ENCODE measurements around the gene MTF1.

Gene MTF1

GRCh38 chr1:37814252-37814651 is 45.1 kb downstream of the MTF1 start:
- Histone ChIP-seq H3K27ac (ENCODE audit: low read depth, low read length) (no peak overlapping the region), H3K27me3 (ENCODE audit: control insufficient read depth in 1 of 2, insufficient read depth in 2 of 2, low read length in 2 of 2) (no peaks in the 10 kb centered on the region), H3K36me3 (ENCODE audit: control insufficient read depth in 1 of 2, insufficient read depth in 2 of 2, low read length in 2 of 2) (peaks cover 18 to 37% of the 10 kb centered on the region in 2 donors), H3K9me3 (ENCODE audit: control insufficient read depth in 1 of 2, low read length in 2 of 2) (no peaks in the 10 kb centered on the region), H3K4me1 (ENCODE audit: control insufficient read depth in 1 of 2, insufficient read depth in 2 of 2, low read length in 2 of 2) (peaks cover 1 to 2% of the 10 kb centered on the region in 2 donors), H3K9ac (ENCODE audit: low read depth in 1 of 2, low read length in 2 of 2) (no peak overlapping the region), H3K4me3 (ENCODE audit: low read depth in 1 of 2, low read length in 2 of 2) (no peak overlapping the region)

- Histone ChIP-seq H3K4me3 (ENCODE audit: low read depth in 1 of 2, low read length in 2 of 2) (no peak overlapping the region), H3K27me3 (ENCODE audit: control insufficient read depth in 1 of 2, insufficient read depth in 2 of 2, low read length in 2 of 2) (no peaks in the 10 kb centered on the region), H3K27ac (ENCODE audit: low read depth, low read length) (no peak overlapping the region), H3K36me3 (ENCODE audit: control insufficient read depth in 1 of 2, insufficient read depth in 2 of 2, low read length in 2 of 2) (peaks cover 18 to 37% of the 10 kb centered on the region in 2 donors), H3K9me3 (ENCODE audit: control insufficient read depth in 1 of 2, low read length in 2 of 2) (no peaks in the 10 kb centered on the region), H3K9ac (ENCODE audit: low read depth in 1 of 2, low read length in 2 of 2) (no peak overlapping the region), H3K4me1 (ENCODE audit: control insufficient read depth in 1 of 2, insufficient read depth in 2 of 2, low read length in 2 of 2) (peaks cover 7% of the 10 kb centered on the region in 2 donors)
Observed at GRCh38 chr1:37813529-37814145, 45.8 kb downstream of the MTF1 start.

- no peaks in the 10 kb centered on the region for H3K9me3 ChIP-seq (ENCODE audit: control insufficient read depth in 1 of 2, low read length in 2 of 2)
- no peak overlapping the region for H3K4me3 ChIP-seq (ENCODE audit: low read depth in 1 of 2, low read length in 2 of 2)
- H3K27me3 ChIP-seq (ENCODE audit: control insufficient read depth in 1 of 2, insufficient read depth in 2 of 2, low read length in 2 of 2): no peaks in the 10 kb centered on the region
- peaks cover 23 to 27% of the 10 kb centered on the region in 2 donors for H3K36me3 ChIP-seq (ENCODE audit: control insufficient read depth in 1 of 2, insufficient read depth in 2 of 2, low read length in 2 of 2)
- H3K4me1 ChIP-seq (ENCODE audit: control insufficient read depth in 1 of 2, insufficient read depth in 2 of 2, low read length in 2 of 2): peaks cover 15 to 17% of the 10 kb centered on the region in 2 donors
- no peak overlapping the region for H3K27ac ChIP-seq (ENCODE audit: low read depth, low read length)
- no peak overlapping the region for H3K9ac ChIP-seq (ENCODE audit: low read depth in 1 of 2, low read length in 2 of 2)
Observed at GRCh38 chr1:37811027-37811655, 48.3 kb downstream of the MTF1 start.

GRCh38 chr1:37809942-37810341 is 49.5 kb downstream of the MTF1 start:
- no peak overlapping the region for H3K27ac ChIP-seq (ENCODE audit: low read depth, low read length)
- H3K4me1 ChIP-seq (ENCODE audit: control insufficient read depth in 1 of 2, insufficient read depth in 2 of 2, low read length in 2 of 2): peaks cover 15 to 17% of the 10 kb centered on the region in 2 donors

GRCh38 chr1:37808369-37809319 is 50.7 kb downstream of the MTF1 start:
- H3K27ac ChIP-seq (ENCODE audit: low read depth, low read length): peak overlapping the region; percentile 71
- peaks cover 24 to 30% of the 10 kb centered on the region in 2 donors for H3K36me3 ChIP-seq (ENCODE audit: control insufficient read depth in 1 of 2, insufficient read depth in 2 of 2, low read length in 2 of 2)
- peaks cover 15 to 17% of the 10 kb centered on the region in 2 donors for H3K4me1 ChIP-seq (ENCODE audit: control insufficient read depth in 1 of 2, insufficient read depth in 2 of 2, low read length in 2 of 2)
- H3K9ac ChIP-seq (ENCODE audit: low read depth in 1 of 2, low read length in 2 of 2): peak overlapping the region; percentile 61 to 68
- no peaks in the 10 kb centered on the region for H3K27me3 ChIP-seq (ENCODE audit: control insufficient read depth in 1 of 2, insufficient read depth in 2 of 2, low read length in 2 of 2)
- peak overlapping the region; percentile 82 to 93 for H3K4me3 ChIP-seq (ENCODE audit: low read depth in 1 of 2, low read length in 2 of 2)
- no peaks in the 10 kb centered on the region for H3K9me3 ChIP-seq (ENCODE audit: control insufficient read depth in 1 of 2, low read length in 2 of 2)

More at GRCh38 chr1:37809942-37810341, 49.5 kb downstream of the MTF1 start:
- no peak overlapping the region for H3K9ac ChIP-seq (ENCODE audit: low read depth in 1 of 2, low read length in 2 of 2)
- H3K36me3 ChIP-seq (ENCODE audit: control insufficient read depth in 1 of 2, insufficient read depth in 2 of 2, low read length in 2 of 2): peaks cover 19 to 26% of the 10 kb centered on the region in 2 donors
- no peaks in the 10 kb centered on the region for H3K27me3 ChIP-seq (ENCODE audit: control insufficient read depth in 1 of 2, insufficient read depth in 2 of 2, low read length in 2 of 2)
- H3K9me3 ChIP-seq (ENCODE audit: control insufficient read depth in 1 of 2, low read length in 2 of 2): no peaks in the 10 kb centered on the region
- H3K4me3 ChIP-seq (ENCODE audit: low read depth in 1 of 2, low read length in 2 of 2): no peak overlapping the region

- peak within 1 kb of the TSS; percentile 71 for H3K27ac ChIP-seq (ENCODE audit: low read depth, low read length)
- H3K36me3 ChIP-seq (ENCODE audit: control insufficient read depth in 1 of 2, insufficient read depth in 2 of 2, low read length in 2 of 2): peaks cover 26 to 39% of the 10 kb centered on the region in 2 donors
- H3K9me3 ChIP-seq (ENCODE audit: control insufficient read depth in 1 of 2, low read length in 2 of 2): no peaks in the 10 kb centered on the region
- H3K4me1 ChIP-seq (ENCODE audit: control insufficient read depth in 1 of 2, insufficient read depth in 2 of 2, low read length in 2 of 2): peaks cover 15 to 17% of the 10 kb centered on the region in 2 donors
- H3K4me3 ChIP-seq (ENCODE audit: low read depth in 1 of 2, low read length in 2 of 2): peak within 1 kb of the TSS; percentile 82 to 93
- no peaks in the 10 kb centered on the region for H3K27me3 ChIP-seq (ENCODE audit: control insufficient read depth in 1 of 2, insufficient read depth in 2 of 2, low read length in 2 of 2)
- peak within 1 kb of the TSS; percentile 76 to 88 for H3K9ac ChIP-seq (ENCODE audit: low read depth in 1 of 2, low read length in 2 of 2)
Observed at GRCh38 chr1:37807555-37808368, 51.6 kb downstream of the MTF1 start, which contains the start of the genes C1orf122 and YRDC. TSS of gene C1orf122 (plus strand) at chr1:37807790. CDS start at chr1:37808405, 615 bp downstream. TSS of gene YRDC (minus strand) at chr1:37808208. CDS start at chr1:37808180, 28 bp downstream.

- Histone ChIP-seq H3K4me1 (ENCODE audit: control insufficient read depth in 1 of 2, insufficient read depth in 2 of 2, low read length in 2 of 2) (peaks cover 15 to 17% of the 10 kb centered on the region in 2 donors), H3K27me3 (ENCODE audit: control insufficient read depth in 1 of 2, insufficient read depth in 2 of 2, low read length in 2 of 2) (no peaks in the 10 kb centered on the region), H3K9me3 (ENCODE audit: control insufficient read depth in 1 of 2, low read length in 2 of 2) (no peaks in the 10 kb centered on the region), H3K4me3 (ENCODE audit: low read depth in 1 of 2, low read length in 2 of 2) (peak overlapping the region; percentile 82 to 93), H3K9ac (ENCODE audit: low read depth in 1 of 2, low read length in 2 of 2) (peak overlapping the region; percentile 76 to 88), H3K27ac (ENCODE audit: low read depth, low read length) (no peak overlapping the region), H3K36me3 (ENCODE audit: control insufficient read depth in 1 of 2, insufficient read depth in 2 of 2, low read length in 2 of 2) (peaks cover 30 to 45% of the 10 kb centered on the region in 2 donors)
Observed at GRCh38 chr1:37807220-37807554, 52.2 kb downstream of the MTF1 start.

GRCh38 chr1:37802439-37802838 is 57.0 kb downstream of the MTF1 start:
- Histone ChIP-seq H3K9ac (ENCODE audit: low read depth in 1 of 2, low read length in 2 of 2) (no peak overlapping the region), H3K4me3 (ENCODE audit: low read depth in 1 of 2, low read length in 2 of 2) (no peak overlapping the region), H3K4me1 (ENCODE audit: control insufficient read depth in 1 of 2, insufficient read depth in 2 of 2, low read length in 2 of 2) (peaks cover 7 to 10% of the 10 kb centered on the region in 2 donors), H3K27me3 (ENCODE audit: control insufficient read depth in 1 of 2, insufficient read depth in 2 of 2, low read length in 2 of 2) (no peaks in the 10 kb centered on the region), H3K36me3 (ENCODE audit: control insufficient read depth in 1 of 2, insufficient read depth in 2 of 2, low read length in 2 of 2) (peaks cover 39 to 63% of the 10 kb centered on the region in 2 donors), H3K9me3 (ENCODE audit: control insufficient read depth in 1 of 2, low read length in 2 of 2) (no peaks in the 10 kb centered on the region), H3K27ac (ENCODE audit: low read depth, low read length) (no peak overlapping the region)

GRCh38 chr1:37797750-37798345 is 61.5 kb downstream of the MTF1 start:
- Histone ChIP-seq H3K4me3 (ENCODE audit: low read depth in 1 of 2, low read length in 2 of 2) (no peak overlapping the region), H3K9me3 (ENCODE audit: control insufficient read depth in 1 of 2, low read length in 2 of 2) (no peaks in the 10 kb centered on the region), H3K27ac (ENCODE audit: low read depth, low read length) (no peak overlapping the region), H3K4me1 (ENCODE audit: control insufficient read depth in 1 of 2, insufficient read depth in 2 of 2, low read length in 2 of 2) (peaks cover 7 to 11% of the 10 kb centered on the region in 2 donors), H3K9ac (ENCODE audit: low read depth in 1 of 2, low read length in 2 of 2) (no peak overlapping the region), H3K27me3 (ENCODE audit: control insufficient read depth in 1 of 2, insufficient read depth in 2 of 2, low read length in 2 of 2) (no peaks in the 10 kb centered on the region), H3K36me3 (ENCODE audit: control insufficient read depth in 1 of 2, insufficient read depth in 2 of 2, low read length in 2 of 2) (peaks cover 13 to 29% of the 10 kb centered on the region in 2 donors)

All from duodenal mucosa (tissue), 2 donors.